H9 (cell line): Measurements from ENCODE around the gene PLAAT3. TPM values are rescaled to one million over a fixed set of nuclear protein-coding genes. Genes with fewer than 3 reads are reported as not detected.
"Not testable (repeated sequence)": the region's sequence is repeated elsewhere in the genome, so short reads cannot be mapped to it uniquely, and the experiment has no call there.

Source experiments
- DNase-seq: peaks from one replicate; pipeline ENCODE4 v3.0.0-alpha.2; 2017
- H2AFZ ChIP-seq: one replicate; pipeline ENCODE4 v1.6.1; 2013; ENCODE audit warnings: mild to moderate bottlenecking, low read length, control low read depth, moderate library complexity
- H2AK5ac ChIP-seq: 2 replicates; pipeline ENCODE4 v1.6.1; 2013; ENCODE audit warnings: low read length, control low read depth, mixed read lengths; ENCODE audit not compliant: insufficient read length
- H2BK120ac ChIP-seq: one replicate; pipeline ENCODE4 v1.6.1; 2013; ENCODE audit warnings: low read depth, mild to moderate bottlenecking, low read length, control low read depth, inconsistent platforms; ENCODE audit not compliant: poor library complexity, severe bottlenecking
- H2BK12ac ChIP-seq: 2 replicates; pipeline ENCODE4 v1.6.1; 2013; ENCODE audit warnings: low read length, control low read depth, mixed read lengths, low read depth; ENCODE audit not compliant: insufficient read length
- H2BK15ac ChIP-seq: 2 replicates; pipeline ENCODE4 v1.6.1; 2013; ENCODE audit warnings: low read depth, low read length, control low read depth
- H2BK20ac ChIP-seq: one replicate; pipeline ENCODE4 v1.6.1; 2013; ENCODE audit warnings: low read depth, mild to moderate bottlenecking, low read length, control low read depth, inconsistent platforms; ENCODE audit not compliant: poor library complexity, severe bottlenecking
- H2BK5ac ChIP-seq: 2 replicates; pipeline ENCODE4 v1.6.1; 2013; ENCODE audit warnings: low read length, control low read depth, mixed read lengths; ENCODE audit not compliant: insufficient read length
- H3K14ac ChIP-seq: 2 replicates; pipeline ENCODE4 v1.6.1; 2013; ENCODE audit warnings: low read length, control low read depth; ENCODE audit not compliant: insufficient read depth
- H3K18ac ChIP-seq: 2 replicates; pipeline ENCODE4 v1.6.1; 2013; ENCODE audit warnings: low read depth, mild to moderate bottlenecking, mixed read lengths, low read length, control low read depth; ENCODE audit not compliant: insufficient read length
- H3K23ac ChIP-seq: 2 replicates; pipeline ENCODE4 v1.6.1; 2013; ENCODE audit warnings: low read length, control low read depth, mixed read lengths, low read depth; ENCODE audit not compliant: insufficient read length
- H3K23me2 ChIP-seq: 2 replicates; pipeline ENCODE4 v1.6.1; 2013; ENCODE audit warnings: low read depth, mild to moderate bottlenecking, mixed read lengths, low read length, control low read depth; ENCODE audit not compliant: insufficient read length, poor library complexity, severe bottlenecking
- H3K27ac ChIP-seq: 2 replicates; pipeline ENCODE4 v1.5.1; 2013; ENCODE audit warnings: low read length, control low read depth, mixed read lengths, low read depth; ENCODE audit not compliant: insufficient read length
- H3K27me3 ChIP-seq: 2 replicates; pipeline ENCODE4 v1.6.1; 2013; ENCODE audit warnings: low read length, control low read depth, inconsistent platforms; ENCODE audit not compliant: insufficient read depth
- H3K4ac ChIP-seq: 2 replicates; pipeline ENCODE4 v1.6.1; 2013; ENCODE audit warnings: low read depth, mild to moderate bottlenecking, control low read depth, inconsistent platforms, low read length, moderate library complexity
- H3K4me1 ChIP-seq: 2 replicates; pipeline ENCODE4 v1.6.1; 2013; ENCODE audit warnings: low read length, control low read depth, inconsistent platforms; ENCODE audit not compliant: insufficient read depth
- H3K4me2 ChIP-seq: 2 replicates; pipeline ENCODE4 v1.6.1; 2013; ENCODE audit warnings: low read length, control low read depth, mixed read lengths; ENCODE audit not compliant: insufficient read length, insufficient read depth
- H3K56ac ChIP-seq: 2 replicates; pipeline ENCODE4 v1.6.1; 2013; ENCODE audit warnings: low read depth, mild to moderate bottlenecking, mixed read lengths, low read length, control low read depth; ENCODE audit not compliant: insufficient read length
- H3K79me1 ChIP-seq: 2 replicates; pipeline ENCODE4 v1.6.1; 2013; ENCODE audit warnings: low read depth, mild to moderate bottlenecking, moderate library complexity, low read length, control low read depth, inconsistent platforms; ENCODE audit not compliant: insufficient read depth, poor library complexity, severe bottlenecking
- H3K79me2 ChIP-seq: 2 replicates; pipeline ENCODE4 v1.6.1; 2013; ENCODE audit warnings: low read length, control low read depth, inconsistent platforms; ENCODE audit not compliant: insufficient read depth
- H3K9ac ChIP-seq: 2 replicates; pipeline ENCODE4 v1.6.1; 2013; ENCODE audit warnings: low read length, control low read depth, mixed read lengths; ENCODE audit not compliant: insufficient read length; ENCODE audit errors: extremely low read depth
- H3K9me3 ChIP-seq: one replicate; pipeline ENCODE4 v1.6.1; 2013; ENCODE audit warnings: low read depth, low read length, inconsistent platforms; ENCODE audit not compliant: control insufficient read depth
- H3T11ph ChIP-seq: one replicate; pipeline ENCODE4 v1.6.1; 2013; ENCODE audit warnings: mild to moderate bottlenecking, low read length, control low read depth, inconsistent platforms
- H4K20me1 ChIP-seq: one replicate; pipeline ENCODE4 v1.6.1; 2013; ENCODE audit not compliant: control insufficient read depth, insufficient read length, insufficient read depth
- H4K5ac ChIP-seq: 2 replicates; pipeline ENCODE4 v1.6.1; 2013; ENCODE audit warnings: low read depth, mild to moderate bottlenecking, mixed read lengths, low read length, control low read depth; ENCODE audit not compliant: insufficient read length
- H4K8ac ChIP-seq: replicated peaks from 2 replicates; pipeline ENCODE4 v1.6.1; 2013; ENCODE audit warnings: low read length, control low read depth, mixed read lengths, low read depth; ENCODE audit not compliant: insufficient read length
- H4K91ac ChIP-seq: 2 replicates; pipeline ENCODE4 v1.6.1; 2013; ENCODE audit warnings: low read depth, mild to moderate bottlenecking, moderate library complexity, mixed read lengths, low read length, control low read depth; ENCODE audit not compliant: insufficient read length
- H3K27ac Mint-ChIP-seq, 3 experiments: 2 replicates in 2 of 3; 3 replicates in 1 of 3; pipeline ENCODE4 v1.8.0; 2020 to 2021; ENCODE audit warnings: mixed read lengths in 3 of 3, mild to moderate bottlenecking in 1 of 3, moderate library complexity in 1 of 3
- H3K27me3 Mint-ChIP-seq: 2 replicates; pipeline ENCODE4 v1.8.0; 2021; ENCODE audit warnings: low read depth, mild to moderate bottlenecking, moderate library complexity, mixed read lengths
- H3K36me3 Mint-ChIP-seq, 3 experiments: 2 replicates in 2 of 3; 3 replicates in 1 of 3; pipeline ENCODE4 v1.8.0; 2020 to 2021; ENCODE audit warnings: low read depth in 3 of 3, mixed read lengths in 3 of 3; ENCODE audit not compliant: insufficient read depth in 1 of 3
- H3K4me1 Mint-ChIP-seq, 2 experiments: 2 replicates each; pipeline ENCODE4 v1.8.0; 2020; ENCODE audit warnings: mixed read lengths in 2 of 2
- H3K4me3 Mint-ChIP-seq, 2 experiments: 2 replicates in 1 of 2; 3 replicates in 1 of 2; pipeline ENCODE4 v1.8.0; 2020 to 2021; ENCODE audit warnings: mild to moderate bottlenecking in 2 of 2, mixed read lengths in 2 of 2, moderate library complexity in 1 of 2
- H3K9me3 Mint-ChIP-seq, 2 experiments: 2 replicates in 1 of 2; 3 replicates in 1 of 2; pipeline ENCODE4 v1.8.0; 2020; ENCODE audit warnings: mild to moderate bottlenecking in 2 of 2, mixed read lengths in 2 of 2, moderate library complexity in 1 of 2
- CTCF ChIP-seq: fragments of 200-600 bp; sonication (generic); conservative IDR thresholded peaks from 3 replicates; pipeline ENCODE4 v1.8.0; 2021; ENCODE audit warnings: antibody characterized with exemption, mild to moderate bottlenecking
- WGBS: extraction: QIAGEN DNeasy Blood & Tissue Kit; methylation state at CpG from one replicate; pipeline ENCODE4 v1.1.7; 2013; ENCODE audit warnings: missing lambda C conversion rate, low lambda C conversion rate, mixed read lengths; ENCODE audit not compliant: insufficient read length; ENCODE audit errors: extremely low coverage; 5-methylcytosine and 5-hydroxymethylcytosine counted together
- total RNA-seq: library from RNA; stranded (reverse); gene quantifications from 2 replicates; pipeline ENCODE4 v1.2.1, GENCODE V29; 2021

Gene PLAAT3
- total RNA-seq, 1 experiment from 2014 or later = 188 TPM

GRCh38 chr11:63530021-63530420 lies 84.2 kb downstream of the PLAAT3 start:
- Mint-ChIP-seq H3K36me3 (peaks cover 3 to 10% (median 6%) of the 10 kb centered on the region in 3 experiments), H3K27me3 (no peaks in the 10 kb centered on the region), H3K4me1 (peaks cover 60 to 64% of the 10 kb centered on the region in 2 experiments), H3K27ac (peak overlapping the region; percentile 95 to 98 (median 97)), H3K4me3 (peak overlapping the region; percentile 19 to 50; a peak in 3 of 5 replicates), H3K9me3 (peaks cover 16 to 18% of the 10 kb centered on the region in 2 experiments)
- Histone ChIP-seq H3K23me2 (no peaks in the 10 kb centered on the region), H3K14ac (peak overlapping the region; percentile 38; the same call in 1 of the 2 replicates), H4K20me1 (no peaks in the 10 kb centered on the region), H3K23ac (no peak overlapping the region), H3K4me2 (no peak overlapping the region), H2BK20ac (peak overlapping the region; percentile 97), H2BK120ac (peak overlapping the region; percentile 50), H4K8ac (no peak overlapping the region), H4K5ac (no peak overlapping the region), H3K27ac (peak overlapping the region; percentile 88), H3K4me1 (peaks cover 15% of the 10 kb centered on the region; the same call in 1 of the 2 replicates), H2AFZ (no peak overlapping the region), H3K56ac (peak overlapping the region; percentile 47), H3K79me2 (no peaks in the 10 kb centered on the region), H3K79me1 (no peaks in the 10 kb centered on the region), H3K9me3 (no peaks in the 10 kb centered on the region), H2BK12ac (no peak overlapping the region), H3K18ac (peak overlapping the region; percentile 8), H2BK5ac (no peak overlapping the region), H2BK15ac (no peak overlapping the region), H2AK5ac (no peak overlapping the region), H3K4ac (no peak overlapping the region; the same call in 1 of the 2 replicates), H3K9ac (peak overlapping the region; percentile 0), H3K27me3 (no peaks in the 10 kb centered on the region), H3T11ph (no peak overlapping the region), H4K91ac (no peak overlapping the region)
- TF ChIP-seq CTCF = no peak
- no CpG with 5 or more reads among the region's 2 CpGs for WGBS
- DNase-seq = peak; percentile 43

GRCh38 chr11:63529373-63529772 lies 84.9 kb downstream of the PLAAT3 start:
- DNase-seq = peak; percentile 76
- H3K27me3 ChIP-seq, H3K79me1 ChIP-seq, H4K5ac ChIP-seq, H3K4ac ChIP-seq, H3K79me2 ChIP-seq, H3K14ac ChIP-seq, H2BK15ac ChIP-seq, H4K8ac ChIP-seq, H2AFZ ChIP-seq, H3K56ac ChIP-seq, H3K9ac ChIP-seq, H3K9me3 ChIP-seq, H3T11ph ChIP-seq, H3K23me2 ChIP-seq, H2BK12ac ChIP-seq, H3K4me2 ChIP-seq, H4K20me1 ChIP-seq, H4K91ac ChIP-seq, H3K23ac ChIP-seq, H2AK5ac ChIP-seq, H3K27me3 Mint-ChIP-seq, H2BK5ac ChIP-seq: not testable (repeated sequence)
- Mint-ChIP-seq H3K4me1 (peaks cover 59 to 61% of the 10 kb centered on the region in 2 experiments), H3K9me3 (peaks cover 19 to 24% of the 10 kb centered on the region in 2 experiments), H3K36me3 (peaks cover 6 to 16% (median 10%) of the 10 kb centered on the region in 3 experiments), H3K27ac (peak overlapping the region; percentile 95 to 98 (median 97)), H3K4me3 (peak overlapping the region; percentile 47 to 50; a peak in 4 of 5 replicates)
- no CpG with 5 or more reads among the region's 6 CpGs for WGBS
- Histone ChIP-seq H3K27ac (peak overlapping the region; percentile 88), H3K4me1 (peaks cover 15% of the 10 kb centered on the region; the same call in 1 of the 2 replicates), H2BK120ac (peak overlapping the region; percentile 50), H2BK20ac (peak overlapping the region; percentile 97), H3K18ac (peak overlapping the region; percentile 85)
